Measurements from ENCODE around the gene FLOT1. TPM values are rescaled to one million over a fixed set of nuclear protein-coding genes. Genes with fewer than 3 reads are reported as not detected.
A peak's percentile ranks its signal among the peaks of the same experiment; 100 is the strongest.

The FLOT1 gene
- total and polyA plus RNA-seq, 2 of the 13 experiments (the other 11 are each of a cell fraction or from before 2014, with no cell fraction given) = 82.3 to 130 TPM

DNA sequence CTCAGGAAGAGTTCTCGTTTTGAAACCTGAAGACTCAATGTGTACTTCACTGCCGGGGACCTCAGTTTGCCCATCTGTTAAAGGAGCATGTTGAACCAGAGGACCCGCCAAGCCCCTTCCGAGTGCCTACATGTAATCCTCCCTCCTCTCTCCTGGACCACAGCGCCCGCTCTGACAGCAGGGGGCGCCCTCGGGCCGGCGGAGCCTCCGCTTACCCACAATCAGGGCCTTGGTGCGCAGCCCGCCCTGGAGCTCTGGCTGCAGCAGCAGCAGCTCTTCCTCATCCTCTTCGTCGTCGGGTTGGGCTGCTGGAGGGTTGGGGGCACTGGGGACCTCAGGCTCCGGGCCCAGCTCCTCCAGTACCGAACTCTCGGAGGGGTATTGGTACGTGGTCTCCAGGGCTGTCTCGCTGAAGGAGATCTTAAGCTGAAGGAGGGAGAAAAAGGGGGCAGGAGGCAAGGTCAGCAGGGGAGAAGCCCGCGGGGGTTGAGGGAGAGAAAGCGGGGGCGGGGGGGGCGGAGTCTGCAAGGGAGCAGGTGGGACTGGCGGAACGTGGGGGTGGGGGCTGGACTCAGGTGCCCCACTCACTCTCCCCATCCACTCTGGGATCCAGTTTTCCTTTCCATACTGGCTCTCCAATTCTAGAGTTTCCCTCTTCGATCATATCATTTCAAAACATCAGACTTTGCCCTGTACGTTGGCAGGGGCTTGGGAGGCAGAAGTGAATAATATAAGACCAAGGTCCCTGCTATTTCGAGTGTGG is 63.3 kb downstream of the FLOT1 start (continued):
- TF ChIP-seq SNAI1 (CRISPR knock-in tag; IDR thresholded peaks at IDR 0.05; ENCODE audit: borderline replicate concordance) = peak; percentile 64; the same call in 1 of the 2 replicates
- TF ChIP-seq RFX5 (IDR thresholded peaks at IDR 0.05; ENCODE audit: low read depth, low read length) = peak; percentile 22; the same call in 1 of the 2 replicates
- no peak; the same call in 1 of the 2 replicates for TF ChIP-seq ZNF430 (CRISPR knock-in tag; IDR thresholded peaks at IDR 0.05)
- no peak for TF ChIP-seq ZNF616 (CRISPR knock-in tag; IDR thresholded peaks at IDR 0.05; ENCODE audit: low read depth)
- peak; percentile 40; the same call in 1 of the 2 replicates for TF ChIP-seq ZFP90 (CRISPR knock-in tag; IDR thresholded peaks at IDR 0.05; ENCODE audit: borderline replicate concordance)
- TF ChIP-seq MLLT10 (CRISPR knock-in tag; IDR thresholded peaks at IDR 0.05) = no peak
- peak; percentile 89 for TF ChIP-seq SMC3 (IDR thresholded peaks at IDR 0.05; ENCODE audit: low read length)
- TF ChIP-seq MTA3 (CRISPR knock-in tag; IDR thresholded peaks at IDR 0.05) = no peak
- no peak for TF ChIP-seq NR2C2 (CRISPR knock-in tag; IDR thresholded peaks at IDR 0.05; ENCODE audit: borderline replicate concordance)
- TF ChIP-seq, protein P1, sequence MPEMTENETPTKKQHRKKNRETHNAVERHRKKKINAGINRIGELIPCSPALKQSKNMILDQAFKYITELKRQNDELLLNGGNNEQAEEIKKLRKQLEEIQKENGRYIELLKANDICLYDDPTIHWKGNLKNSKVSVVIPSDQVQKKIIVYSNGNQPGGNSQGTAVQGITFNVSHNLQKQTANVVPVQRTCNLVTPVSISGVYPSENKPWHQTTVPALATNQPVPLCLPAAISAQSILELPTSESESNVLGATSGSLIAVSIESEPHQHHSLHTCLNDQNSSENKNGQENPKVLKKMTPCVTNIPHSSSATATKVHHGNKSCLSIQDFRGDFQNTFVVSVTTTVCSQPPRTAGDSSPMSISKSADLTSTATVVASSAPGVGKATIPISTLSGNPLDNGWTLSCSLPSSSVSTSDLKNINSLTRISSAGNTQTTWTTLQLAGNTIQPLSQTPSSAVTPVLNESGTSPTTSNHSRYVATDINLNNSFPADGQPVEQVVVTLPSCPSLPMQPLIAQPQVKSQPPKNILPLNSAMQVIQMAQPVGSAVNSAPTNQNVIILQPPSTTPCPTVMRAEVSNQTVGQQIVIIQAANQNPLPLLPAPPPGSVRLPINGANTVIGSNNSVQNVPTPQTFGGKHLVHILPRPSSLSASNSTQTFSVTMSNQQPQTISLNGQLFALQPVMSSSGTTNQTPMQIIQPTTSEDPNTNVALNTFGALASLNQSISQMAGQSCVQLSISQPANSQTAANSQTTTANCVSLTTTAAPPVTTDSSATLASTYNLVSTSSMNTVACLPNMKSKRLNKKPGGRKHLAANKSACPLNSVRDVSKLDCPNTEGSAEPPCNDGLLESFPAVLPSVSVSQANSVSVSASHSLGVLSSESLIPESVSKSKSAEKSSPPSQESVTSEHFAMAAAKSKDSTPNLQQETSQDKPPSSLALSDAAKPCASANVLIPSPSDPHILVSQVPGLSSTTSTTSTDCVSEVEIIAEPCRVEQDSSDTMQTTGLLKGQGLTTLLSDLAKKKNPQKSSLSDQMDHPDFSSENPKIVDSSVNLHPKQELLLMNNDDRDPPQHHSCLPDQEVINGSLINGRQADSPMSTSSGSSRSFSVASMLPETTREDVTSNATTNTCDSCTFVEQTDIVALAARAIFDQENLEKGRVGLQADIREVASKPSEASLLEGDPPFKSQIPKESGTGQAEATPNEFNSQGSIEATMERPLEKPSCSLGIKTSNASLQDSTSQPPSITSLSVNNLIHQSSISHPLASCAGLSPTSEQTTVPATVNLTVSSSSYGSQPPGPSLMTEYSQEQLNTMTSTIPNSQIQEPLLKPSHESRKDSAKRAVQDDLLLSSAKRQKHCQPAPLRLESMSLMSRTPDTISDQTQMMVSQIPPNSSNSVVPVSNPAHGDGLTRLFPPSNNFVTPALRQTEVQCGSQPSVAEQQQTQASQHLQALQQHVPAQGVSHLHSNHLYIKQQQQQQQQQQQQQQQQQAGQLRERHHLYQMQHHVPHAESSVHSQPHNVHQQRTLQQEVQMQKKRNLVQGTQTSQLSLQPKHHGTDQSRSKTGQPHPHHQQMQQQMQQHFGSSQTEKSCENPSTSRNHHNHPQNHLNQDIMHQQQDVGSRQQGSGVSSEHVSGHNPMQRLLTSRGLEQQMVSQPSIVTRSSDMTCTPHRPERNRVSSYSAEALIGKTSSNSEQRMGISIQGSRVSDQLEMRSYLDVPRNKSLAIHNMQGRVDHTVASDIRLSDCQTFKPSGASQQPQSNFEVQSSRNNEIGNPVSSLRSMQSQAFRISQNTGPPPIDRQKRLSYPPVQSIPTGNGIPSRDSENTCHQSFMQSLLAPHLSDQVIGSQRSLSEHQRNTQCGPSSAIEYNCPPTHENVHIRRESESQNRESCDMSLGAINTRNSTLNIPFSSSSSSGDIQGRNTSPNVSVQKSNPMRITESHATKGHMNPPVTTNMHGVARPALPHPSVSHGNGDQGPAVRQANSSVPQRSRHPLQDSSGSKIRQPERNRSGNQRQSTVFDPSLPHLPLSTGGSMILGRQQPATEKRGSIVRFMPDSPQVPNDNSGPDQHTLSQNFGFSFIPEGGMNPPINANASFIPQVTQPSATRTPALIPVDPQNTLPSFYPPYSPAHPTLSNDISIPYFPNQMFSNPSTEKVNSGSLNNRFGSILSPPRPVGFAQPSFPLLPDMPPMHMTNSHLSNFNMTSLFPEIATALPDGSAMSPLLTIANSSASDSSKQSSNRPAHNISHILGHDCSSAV (CRISPR knock-in tag; IDR thresholded peaks at IDR 0.05; ENCODE audit: borderline replicate concordance) = no peak
- no peak for TF ChIP-seq CHD4 (IDR thresholded peaks at IDR 0.05; ENCODE audit: borderline replicate concordance, low read length)
- no peak for TF ChIP-seq MBNL3 (CRISPR knock-in tag; conservative IDR thresholded peaks at IDR 0.05)
- no peak for TF ChIP-seq NONO (IDR thresholded peaks at IDR 0.05)
- TF ChIP-seq NONO (CRISPR knock-in tag; conservative IDR thresholded peaks at IDR 0.05) = peak; percentile 74; the same call in 1 of the 2 replicates
- TF ChIP-seq ZNF235 (CRISPR knock-in tag; IDR thresholded peaks at IDR 0.05; ENCODE audit: borderline replicate concordance) = peak; percentile 70; the same call in 1 of the 2 replicates
- no peak for TF ChIP-seq POLR2A (IDR thresholded peaks at IDR 0.05; ENCODE audit: insufficient read depth in 1 of 2, low read depth in 2 of 2, low read length in 2 of 2)
- TF ChIP-seq ZNF720 (CRISPR knock-in tag; IDR thresholded peaks at IDR 0.05) = no peak
- 0 out of 2 replicates have a peak, but pooled peaks have one; percentile 27 for TF ChIP-seq FOXC1 (CRISPR knock-in tag; IDR thresholded peaks at IDR 0.05; ENCODE audit: borderline replicate concordance)
- no peak for TF ChIP-seq ZNF552 (CRISPR knock-in tag; IDR thresholded peaks at IDR 0.05; ENCODE audit: borderline replicate concordance)
- TF ChIP-seq ZSCAN29 (CRISPR knock-in tag; conservative IDR thresholded peaks at IDR 0.05) = 0 out of 2 replicates have a peak, but pooled peaks have one; percentile 35
- 0 out of 2 replicates have a peak, but pooled peaks have one; percentile 93 for TF ChIP-seq ZNF572 (CRISPR knock-in tag; IDR thresholded peaks at IDR 0.05)
